HCT116 (cell line): Measurements from ENCODE around the gene MDM2. TPM values are rescaled to one million over a fixed set of nuclear protein-coding genes. Genes with fewer than 3 reads are reported as not detected.

Source experiments
- ATAC-seq: fragments of 200-7000 bp; cut with Tn5 transposase; 2 replicates; pipeline ENCODE4 v1.9.1; 2020; ENCODE audit warnings: mild to moderate bottlenecking, moderate library complexity
- BruUV-seq: library from RNA; stranded (reverse); fragments of 400-500 nt; replicated peaks from 2 replicates; lab custom pipeline; 2021; lab: Mats Ljungman, UMichigan
- CTCF ChIA-PET: fragments of 300-600 bp; sonication (Branson Sonifier 250); formaldehyde crosslinking; loops from one replicate; lab custom pipeline; 2021; ENCODE audit warnings: antibody characterized with exemption; lab: Charles Lee
- POLR2A ChIA-PET: fragments of 300-600, 350-600 bp; sonication (Branson Sonifier 250); formaldehyde crosslinking; loops from one replicate; lab custom pipeline; 2021; ENCODE audit warnings: antibody characterized with exemption; lab: Charles Lee
- RAD21 ChIA-PET, 2 experiments: fragments of 300-600 bp; sonication (Branson Sonifier 250); formaldehyde crosslinking; loops; one replicate each; lab custom pipeline; 2023; ENCODE audit warnings: low total read pairs in 2 of 2; ENCODE audit not compliant: uncharacterized antibody in 2 of 2, unreplicated experiment in 2 of 2, low non-redundant PET in 1 of 2; lab: Charles Lee
- DNase-seq: peaks from one replicate; pipeline ENCODE4 v3.0.0-alpha.2; 2010; ENCODE audit warnings: low read depth, low spot score
- H2AFZ ChIP-seq: fragments of 200-600 bp; shearing (Covaris generic), sonication (generic); 2 replicates; pipeline ENCODE4 v1.6.1; 2017; ENCODE audit warnings: low read depth, mixed run types, mixed read lengths, antibody characterized with exemption, low read length; ENCODE audit not compliant: poor library complexity, severe bottlenecking
- H3K27ac ChIP-seq: 2 replicates; pipeline ENCODE4 v1.5.1; 2012; ENCODE audit warnings: low read depth, low read length
- H3K27me3 ChIP-seq: fragments of 200-600 bp; sonication (generic); 2 replicates; pipeline ENCODE4 v1.6.1; 2016; ENCODE audit warnings: mixed run types, low read length, mixed read lengths; ENCODE audit not compliant: insufficient read depth
- H3K36me3 ChIP-seq, 2 experiments: fragments of 200-500 bp in 1 of 2; fragments of 200-600 bp in 1 of 2; sonication (Bioruptor generic) in 1 of 2; sonication (generic) in 1 of 2; 2 replicates each; pipeline versions ENCODE4 v1.5.1 to v1.6.1; 2014 to 2016; ENCODE audit warnings: low read length in 2 of 2, inconsistent platforms in 1 of 2, mixed read lengths in 1 of 2, mixed run types in 1 of 2; ENCODE audit not compliant: insufficient read depth in 2 of 2, control insufficient read depth in 1 of 2
- H3K4me1 ChIP-seq, 2 experiments: fragments of 200-600 bp in 1 of 2; sonication (generic) in 1 of 2; 2 replicates each; pipeline versions ENCODE4 v1.5.1 to v1.6.1; 2012 to 2017; ENCODE audit warnings: low read length in 2 of 2, inconsistent platforms in 1 of 2, mild to moderate bottlenecking in 1 of 2, mixed read lengths in 1 of 2, mixed run types in 1 of 2, moderate library complexity in 1 of 2; ENCODE audit not compliant: insufficient read depth in 2 of 2, control insufficient read depth in 1 of 2
- H3K4me2 ChIP-seq: fragments of 200-600 bp; sonication (generic); 2 replicates; pipeline ENCODE4 v1.6.1; 2017; ENCODE audit warnings: mixed run types, low read length, mixed read lengths
- H3K4me3 ChIP-seq, 2 experiments: fragments of 200-600 bp in 1 of 2; sonication (generic) in 1 of 2; replicated peaks in 1 of 2; 2 replicates each; pipeline ENCODE4 v1.5.1; 2011 to 2016; ENCODE audit warnings: low read length in 2 of 2, control low read depth in 1 of 2, low read depth in 1 of 2, mild to moderate bottlenecking in 1 of 2, mixed read lengths in 1 of 2, mixed run types in 1 of 2
- H3K79me2 ChIP-seq: fragments of 200-600 bp; sonication (generic); 2 replicates; pipeline ENCODE4 v1.6.1; 2017; ENCODE audit warnings: mild to moderate bottlenecking, mixed run types, low read length, moderate library complexity, mixed read lengths; ENCODE audit not compliant: insufficient read depth
- H3K9ac ChIP-seq: fragments of 200-600 bp; sonication (generic); 2 replicates; pipeline ENCODE4 v1.6.1; 2016; ENCODE audit warnings: low read length, mixed read lengths
- H3K9me2 ChIP-seq: fragments of 200-600 bp; sonication (generic), shearing (Covaris generic); 2 replicates; pipeline ENCODE4 v1.6.1; 2017; ENCODE audit warnings: mixed run types, mild to moderate bottlenecking, moderate library complexity; ENCODE audit not compliant: insufficient read depth
- H3K9me3 ChIP-seq, 2 experiments: fragments of 200-500 bp in 1 of 2; fragments of 200-600 bp in 1 of 2; sonication (Bioruptor generic) in 1 of 2; sonication (generic) in 1 of 2; 2 replicates each; pipeline ENCODE4 v1.6.1; 2014 to 2017; ENCODE audit warnings: low read length in 2 of 2, mixed read lengths in 2 of 2, inconsistent platforms in 1 of 2, low read depth in 1 of 2, mild to moderate bottlenecking in 1 of 2, mixed run types in 1 of 2, moderate library complexity in 1 of 2; ENCODE audit not compliant: control insufficient read depth in 1 of 2, insufficient read depth in 1 of 2
- H4K20me1 ChIP-seq: fragments of 200-600 bp; sonication (generic), shearing (Covaris generic); 2 replicates; pipeline ENCODE4 v1.6.1; 2017; ENCODE audit warnings: mixed run types, mild to moderate bottlenecking, moderate library complexity; ENCODE audit not compliant: insufficient read depth
- EGR1 ChIP-seq: IDR thresholded peaks from 2 replicates; pipeline ENCODE4 v1.6.1; 2012; ENCODE audit warnings: low read depth
- ELF1 ChIP-seq: IDR thresholded peaks from 2 replicates; pipeline ENCODE4 v1.6.1; 2012; ENCODE audit warnings: low read depth, borderline replicate concordance
- EZH2 ChIP-seq: fragments of 200-600 bp; sonication (generic); IDR thresholded peaks from 2 replicates; pipeline ENCODE4 v1.6.1; 2017; ENCODE audit warnings: antibody characterized with exemption, mixed run types
- POLR2AphosphoS5 ChIP-seq: IDR thresholded peaks from 2 replicates; pipeline ENCODE4 v1.6.1; 2011; ENCODE audit warnings: mild to moderate bottlenecking, low read depth, low read length, moderate library complexity
- RAD21 ChIP-seq: IDR thresholded peaks from 2 replicates; pipeline ENCODE4 v1.6.1; 2012; ENCODE audit warnings: low read depth, mild to moderate bottlenecking
- REST ChIP-seq: IDR thresholded peaks from 2 replicates; pipeline ENCODE4 v1.6.1; 2012; ENCODE audit warnings: low read depth
- SIN3A ChIP-seq: IDR thresholded peaks from 2 replicates; pipeline ENCODE4 v1.6.1; 2012; ENCODE audit warnings: low read depth
- SP1 ChIP-seq: IDR thresholded peaks from 2 replicates; pipeline ENCODE4 v1.6.1; 2012; ENCODE audit warnings: low read depth
- TCF7L2 ChIP-seq: IDR thresholded peaks from 2 replicates; pipeline ENCODE4 v1.7.0; 2011; ENCODE audit warnings: borderline replicate concordance, inconsistent platforms; ENCODE audit not compliant: insufficient read depth, insufficient read length; ENCODE audit errors: extremely low read depth
- ZFX ChIP-seq: fragments of 450-650 bp; IDR thresholded peaks from 2 replicates; pipeline ENCODE4 v1.6.1; 2017
- ZNF274 ChIP-seq: fragments of 200-500 bp; sonication (Bioruptor generic); IDR thresholded peaks from 2 replicates; pipeline ENCODE4 v1.6.1; 2014; ENCODE audit warnings: mild to moderate bottlenecking, low read depth, low read length, inconsistent platforms
- intact Hi-C: fragments of 100-400 bp; cut with micrococcal nuclease; formaldehyde crosslinking; loops from 2 replicates; pipeline ENCODE4 v1.10.0; 2022
- total RNA-seq: library from RNA; stranded (reverse); gene quantifications from one replicate; pipeline ENCODE4 v1.2.1, GENCODE V29; 2021; ENCODE audit not compliant: unreplicated experiment
- TF ChIP-seq, protein P1 (sequence below): IDR thresholded peaks from 2 replicates; pipeline ENCODE4 v1.6.1; 2012
- TF ChIP-seq, protein P2 (sequence below): IDR thresholded peaks from 2 replicates; pipeline ENCODE4 v1.6.1; 2012

The MDM2 gene
- total RNA-seq, 1 experiment from 2014 or later, result 170 TPM

- Histone ChIP-seq H3K36me3 (peaks cover 32 to 67% of the 10 kb centered on the region in 2 experiments), H3K27ac (no peak overlapping the region), H3K9ac (no peak overlapping the region), H3K4me1 (no peaks in the 10 kb centered on the region), H3K9me3 (no peaks in the 10 kb centered on the region), H3K9me2 (no peaks in the 10 kb centered on the region)
- intact Hi-C loops, result no loop called here
- ATAC-seq, result no peak
- POLR2A ChIA-PET, result no interaction called here
- BruUV-seq, result no TSS peak
- RAD21 ChIA-PET, result no interaction called here
- TF ChIP-seq EGR1 (no peak), POLR2AphosphoS5 (no peak), ZNF274 (no peak), TCF7L2 (no peak), SP1 (no peak), SIN3A (no peak), ZFX (no peak), EZH2 (no peak), REST (no peak), ELF1 (no peak), RAD21 (no peak)
- TF ChIP-seq, protein P1, sequence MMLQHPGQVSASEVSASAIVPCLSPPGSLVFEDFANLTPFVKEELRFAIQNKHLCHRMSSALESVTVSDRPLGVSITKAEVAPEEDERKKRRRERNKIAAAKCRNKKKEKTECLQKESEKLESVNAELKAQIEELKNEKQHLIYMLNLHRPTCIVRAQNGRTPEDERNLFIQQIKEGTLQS, result no peak
- TF ChIP-seq, protein P2, sequence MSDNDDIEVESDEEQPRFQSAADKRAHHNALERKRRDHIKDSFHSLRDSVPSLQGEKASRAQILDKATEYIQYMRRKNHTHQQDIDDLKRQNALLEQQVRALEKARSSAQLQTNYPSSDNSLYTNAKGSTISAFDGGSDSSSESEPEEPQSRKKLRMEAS, result no peak
- TF ChIP-seq, all 23 proteins: peak for 0
- peaks cover 4% of the 10 kb centered on the region; the same call in 1 of the 2 replicates for H4K20me1 ChIP-seq
- H3K27me3 ChIP-seq, result no peaks in the 10 kb centered on the region
- DNase-seq, result no peak
- no peak overlapping the region for H2AFZ ChIP-seq
- CTCF ChIA-PET, result no interaction called here
- peaks cover 97% of the 10 kb centered on the region for H3K79me2 ChIP-seq
- no peak overlapping the region for H3K4me3 ChIP-seq
- H3K4me2 ChIP-seq, result no peak overlapping the region
These were observed 7.4 kb downstream of the MDM2 start for GRCh38 chr12:68815232-68815927.
